Bronchial epithelial cell (primary cell): ENCODE data around the gene HOPX. TPM values are rescaled to one million over a fixed set of nuclear protein-coding genes. Genes with fewer than 3 reads are reported as not detected.
"Not testable (repeated sequence)": the region's sequence is repeated elsewhere in the genome, so short reads cannot be mapped to it uniquely, and the experiment has no call there.

ENCODE experiments used
- DNase-seq: peaks from one replicate; pipeline ENCODE4 v3.0.0-alpha.2; 2010; ENCODE audit warnings: low read depth
- FAIRE-seq: peaks from 2 replicates; lab custom pipeline; 2011; peaks lifted over from hg19 to GRCh38; lab: Jason Lieb, UNC
- H3K27me3 ChIP-seq: 2 replicates; pipeline ENCODE4 v1.5.1; 2011; ENCODE audit warnings: low read length; ENCODE audit not compliant: control insufficient read depth, insufficient read depth
- H3K36me3 ChIP-seq: 2 replicates; pipeline ENCODE4 v1.5.1; 2011; ENCODE audit warnings: low read length; ENCODE audit not compliant: control insufficient read depth, insufficient read depth
- H3K4me3 ChIP-seq: 2 replicates; pipeline ENCODE4 v1.5.1; 2011; ENCODE audit warnings: mild to moderate bottlenecking, low read depth, low read length, control low read depth
- total RNA-seq: library from RNA; depleted of rRNA; stranded (reverse); fragments of >200 nt; gene quantifications from 2 replicates; pipeline ENCODE4 v1.2.1, GENCODE V29; 2014
- TF ChIP-seq, protein P1 (sequence below): IDR thresholded peaks from 2 replicates; pipeline ENCODE4 v1.5.1; 2011; ENCODE audit warnings: mild to moderate bottlenecking, moderate library complexity, low read length, control low read depth, inconsistent platforms; ENCODE audit not compliant: insufficient read depth, severe bottlenecking

The HOPX gene, protein sequence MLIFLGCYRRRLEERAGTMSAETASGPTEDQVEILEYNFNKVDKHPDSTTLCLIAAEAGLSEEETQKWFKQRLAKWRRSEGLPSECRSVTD
- 30.8 and 194 TPM in 2 replicates for total RNA-seq

DNA sequence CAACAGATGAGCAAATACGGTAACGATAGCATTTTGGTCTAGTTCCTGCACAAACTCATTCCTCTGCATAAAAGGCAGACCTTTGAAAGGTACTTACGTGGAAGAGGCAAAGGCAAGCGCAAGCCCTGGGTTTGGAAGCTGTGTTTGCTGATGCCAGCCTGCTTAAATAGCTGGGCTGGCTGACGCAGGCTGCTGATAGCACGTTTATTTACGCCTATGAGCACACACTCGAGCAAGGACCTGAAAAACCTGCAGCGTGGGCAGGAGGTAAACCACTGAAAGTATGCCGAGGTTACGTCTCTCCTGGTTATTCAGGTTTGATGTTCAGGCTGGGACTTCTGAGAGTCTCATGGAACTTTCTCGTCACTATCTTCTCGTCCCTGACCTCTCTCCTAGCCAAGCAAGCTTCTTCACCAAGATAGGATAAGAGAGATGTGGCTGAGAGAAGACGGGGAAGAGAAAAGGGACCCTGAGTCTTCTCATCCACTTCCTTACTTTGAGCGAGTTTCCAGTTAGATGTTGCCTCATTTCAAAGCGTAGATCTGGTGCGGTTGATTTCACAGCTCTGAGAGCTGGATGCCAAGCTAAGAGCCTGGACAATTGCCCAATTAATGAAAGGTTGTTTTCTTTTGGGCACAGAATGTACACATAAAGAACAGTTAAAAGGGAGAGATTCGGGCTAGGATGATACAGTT is at the start of gene HOPX:
TSS of gene HOPX (minus strand) at position 139 of the 695 bp plus-strand sequence. CDS start 23,480 bp downstream, outside the sequence.
- TF ChIP-seq, protein P1, sequence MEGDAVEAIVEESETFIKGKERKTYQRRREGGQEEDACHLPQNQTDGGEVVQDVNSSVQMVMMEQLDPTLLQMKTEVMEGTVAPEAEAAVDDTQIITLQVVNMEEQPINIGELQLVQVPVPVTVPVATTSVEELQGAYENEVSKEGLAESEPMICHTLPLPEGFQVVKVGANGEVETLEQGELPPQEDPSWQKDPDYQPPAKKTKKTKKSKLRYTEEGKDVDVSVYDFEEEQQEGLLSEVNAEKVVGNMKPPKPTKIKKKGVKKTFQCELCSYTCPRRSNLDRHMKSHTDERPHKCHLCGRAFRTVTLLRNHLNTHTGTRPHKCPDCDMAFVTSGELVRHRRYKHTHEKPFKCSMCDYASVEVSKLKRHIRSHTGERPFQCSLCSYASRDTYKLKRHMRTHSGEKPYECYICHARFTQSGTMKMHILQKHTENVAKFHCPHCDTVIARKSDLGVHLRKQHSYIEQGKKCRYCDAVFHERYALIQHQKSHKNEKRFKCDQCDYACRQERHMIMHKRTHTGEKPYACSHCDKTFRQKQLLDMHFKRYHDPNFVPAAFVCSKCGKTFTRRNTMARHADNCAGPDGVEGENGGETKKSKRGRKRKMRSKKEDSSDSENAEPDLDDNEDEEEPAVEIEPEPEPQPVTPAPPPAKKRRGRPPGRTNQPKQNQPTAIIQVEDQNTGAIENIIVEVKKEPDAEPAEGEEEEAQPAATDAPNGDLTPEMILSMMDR = no peak
- Histone ChIP-seq H3K27me3 (no peaks in the 10 kb centered on the region), H3K4me3 (peak within 1 kb of the TSS; percentile 22), H3K36me3 (no peaks in the 10 kb centered on the region)
- DNase-seq (peak; percentile 86), FAIRE-seq (peak; percentile 83)

DNA sequence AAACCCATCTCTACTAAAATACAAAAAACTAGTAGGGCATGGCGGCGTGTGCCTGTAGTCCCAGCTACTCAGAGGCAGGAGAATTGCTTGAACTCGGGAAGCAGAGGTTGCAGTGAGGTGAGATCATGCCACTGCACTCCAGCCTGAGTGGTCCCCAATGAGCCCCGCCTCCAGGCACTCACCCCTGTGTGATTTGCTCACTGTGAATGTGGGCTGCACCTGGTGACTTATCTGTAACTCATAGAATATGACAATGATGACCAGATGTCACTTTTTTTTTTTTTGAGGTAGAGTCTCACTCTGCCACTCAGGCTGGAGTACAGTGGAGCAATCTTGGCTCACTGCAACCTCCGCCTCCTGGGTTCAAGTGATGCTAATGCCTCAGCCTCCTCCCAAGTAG is 49.0 kb upstream of the HOPX start:
- H3K36me3 ChIP-seq = no peaks in the 10 kb centered on the region
- no peak for FAIRE-seq
- H3K4me3 ChIP-seq = no peak overlapping the region
- TF ChIP-seq, protein P1 = no peak
- no peaks in the 10 kb centered on the region for H3K27me3 ChIP-seq
- DNase-seq = no peak

DNA sequence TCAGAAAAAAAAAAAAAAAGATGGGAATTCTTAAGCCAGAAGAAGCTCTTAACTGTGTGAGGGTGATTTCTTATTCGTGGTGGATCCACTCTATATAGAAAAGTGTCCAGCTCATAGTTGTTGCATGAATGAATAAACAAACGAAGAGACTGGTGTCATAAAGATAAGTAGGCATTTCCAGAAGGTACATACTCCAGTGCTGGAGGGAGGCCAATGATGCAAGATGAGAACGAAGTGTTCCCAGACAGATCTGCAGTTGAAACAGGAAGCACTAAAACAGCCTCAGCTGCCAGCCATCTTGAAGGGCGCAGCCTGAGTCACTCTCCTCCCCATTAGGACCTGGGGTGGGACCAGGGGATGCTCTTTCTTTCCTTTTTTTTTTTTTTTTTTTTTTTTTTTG is 47.4 kb upstream of the HOPX start:
- FAIRE-seq = peak; percentile 76

DNA sequence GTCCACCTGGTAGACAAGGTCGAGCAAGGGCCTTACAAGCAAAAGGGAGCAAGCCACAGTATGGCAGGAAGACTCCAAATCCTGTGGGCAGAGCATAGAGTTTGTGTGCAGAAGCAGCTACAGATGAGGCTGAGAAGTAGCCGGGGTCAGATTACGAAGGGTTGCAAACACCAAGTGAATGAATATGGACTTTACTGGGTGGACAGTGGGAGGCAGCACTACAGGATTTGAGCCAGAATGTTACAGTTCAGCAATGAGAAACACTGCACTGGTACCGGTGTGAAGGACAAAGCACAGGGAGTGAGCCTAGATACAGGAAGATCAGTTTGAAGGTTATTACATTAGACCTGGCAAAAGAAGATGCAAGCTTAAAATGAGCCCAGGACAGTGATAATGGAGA is 46.1 kb upstream of the HOPX start:
- FAIRE-seq (no peak), DNase-seq (no peak)

More for the DNA sequence above, 47.4 kb upstream of the HOPX start:
- no peak overlapping the region for H3K4me3 ChIP-seq
- TF ChIP-seq, protein P1 = no peak
- peak; percentile 79 for DNase-seq
- H3K36me3 ChIP-seq = no peaks in the 10 kb centered on the region
- no peaks in the 10 kb centered on the region for H3K27me3 ChIP-seq

DNA sequence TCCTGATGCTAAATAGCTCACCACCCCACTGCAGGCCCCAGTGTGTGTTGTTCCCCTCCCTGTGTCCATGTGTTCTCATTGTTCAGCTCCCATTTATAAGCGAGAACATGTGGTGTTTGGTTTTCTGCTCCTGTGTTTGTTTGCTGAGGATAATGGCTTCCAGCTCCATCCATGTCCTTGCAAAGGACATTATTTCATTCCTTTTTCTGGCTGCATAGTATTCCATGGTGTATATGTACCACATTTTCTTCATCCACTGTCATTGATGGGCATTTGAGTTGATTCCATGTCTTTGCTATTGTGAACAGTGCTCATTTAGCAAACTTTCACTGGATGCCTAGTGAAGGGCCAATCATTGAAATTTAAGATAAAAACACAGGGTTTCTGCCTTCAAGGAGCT is 45.5 kb upstream of the HOPX start:
- H3K4me3 ChIP-seq, FAIRE-seq: not testable (repeated sequence)

More for the DNA sequence above, 46.1 kb upstream of the HOPX start:
- Histone ChIP-seq H3K4me3 (no peak overlapping the region), H3K36me3 (no peaks in the 10 kb centered on the region), H3K27me3 (no peaks in the 10 kb centered on the region)
- TF ChIP-seq, protein P1 = no peak

DNA sequence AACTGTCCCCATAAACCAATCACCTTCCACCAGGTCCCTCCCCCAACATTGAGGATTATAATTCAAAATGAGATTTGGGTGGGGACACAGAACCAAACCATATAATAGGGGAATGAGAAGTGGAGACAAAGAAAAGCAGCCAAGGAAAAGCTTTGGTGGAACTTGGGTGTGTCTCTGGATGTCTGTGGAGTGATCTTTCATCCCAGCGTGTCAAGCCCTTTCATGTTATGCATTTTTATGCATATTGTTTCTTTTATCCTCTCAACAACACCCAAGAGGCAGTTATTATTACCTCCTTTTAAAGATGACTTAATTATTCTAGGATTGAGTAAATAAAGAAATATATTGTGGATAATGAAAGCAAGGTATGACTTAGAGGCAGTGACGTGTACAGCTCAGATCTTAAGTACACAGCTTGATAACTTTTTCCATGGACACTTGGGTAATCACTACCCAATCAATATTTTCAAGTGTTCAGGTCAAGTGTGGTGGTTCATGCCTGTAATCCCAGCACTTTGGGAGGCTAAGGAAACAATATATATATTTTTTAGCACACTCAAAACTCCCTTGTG is 42.6 kb upstream of the HOPX start:
- TF ChIP-seq, protein P1 = no peak
- DNase-seq (peak; percentile 48), FAIRE-seq (peak; percentile 23)
- Histone ChIP-seq H3K27me3 (no peaks in the 10 kb centered on the region), H3K36me3 (no peaks in the 10 kb centered on the region), H3K4me3 (no peak overlapping the region)

More for the DNA sequence above, 45.5 kb upstream of the HOPX start:
- DNase-seq, H3K27me3 ChIP-seq, H3K36me3 ChIP-seq: not testable (repeated sequence)
